HUES48 (cell line): ENCODE data around the gene PLA2G12B.

Experiments used
- H3K27ac ChIP-seq: one replicate; pipeline ENCODE4 v1.7.0; 2013; ENCODE audit warnings: low read depth, low read length, inconsistent platforms
- H3K27me3 ChIP-seq: 2 replicates; pipeline ENCODE4 v1.6.1; 2013; ENCODE audit warnings: mild to moderate bottlenecking, low read length; ENCODE audit not compliant: control insufficient read depth, insufficient read depth
- H3K36me3 ChIP-seq: 2 replicates; pipeline ENCODE4 v1.6.1; 2013; ENCODE audit warnings: low read length; ENCODE audit not compliant: control insufficient read depth, insufficient read depth
- H3K4me1 ChIP-seq: 2 replicates; pipeline ENCODE4 v1.6.1; 2013; ENCODE audit warnings: mild to moderate bottlenecking, low read length; ENCODE audit not compliant: control insufficient read depth, insufficient read depth
- H3K4me3 ChIP-seq: 2 replicates; pipeline ENCODE4 v1.5.1; 2013; ENCODE audit warnings: mild to moderate bottlenecking, low read depth, low read length
- H3K9ac ChIP-seq: 2 replicates; pipeline ENCODE4 v1.6.1; 2013; ENCODE audit warnings: mild to moderate bottlenecking, low read depth, low read length, moderate library complexity
- H3K9me3 ChIP-seq: 2 replicates; pipeline ENCODE4 v1.6.1; 2013; ENCODE audit warnings: low read length; ENCODE audit not compliant: control insufficient read depth, insufficient read depth

PLA2G12B gene

GRCh38 chr10:72979709-72980108, 25.1 kb upstream of the PLA2G12B start:
- Histone ChIP-seq H3K27ac (no peak overlapping the region), H3K4me1 (no peaks in the 10 kb centered on the region), H3K9ac (no peak overlapping the region), H3K36me3 (no peaks in the 10 kb centered on the region), H3K9me3 (peaks cover 15% of the 10 kb centered on the region), H3K4me3 (no peak overlapping the region), H3K27me3 (no peaks in the 10 kb centered on the region)

- Histone ChIP-seq H3K27me3 (no peaks in the 10 kb centered on the region), H3K9ac (no peak overlapping the region), H3K27ac (no peak overlapping the region), H3K9me3 (peaks cover 15% of the 10 kb centered on the region), H3K4me3 (no peak overlapping the region), H3K36me3 (no peaks in the 10 kb centered on the region), H3K4me1 (no peaks in the 10 kb centered on the region)
These were observed 22.3 kb upstream of the PLA2G12B start for GRCh38 chr10:72976886-72977285.

GRCh38 chr10:72956001-72956400, 1.4 kb upstream of the PLA2G12B start:
- H3K4me3 ChIP-seq: no peak overlapping the region
- H3K36me3 ChIP-seq: no peaks in the 10 kb centered on the region
- no peaks in the 10 kb centered on the region for H3K9me3 ChIP-seq
- H3K27ac ChIP-seq: no peak overlapping the region
- no peaks in the 10 kb centered on the region for H3K27me3 ChIP-seq
- peaks cover 27% of the 10 kb centered on the region for H3K4me1 ChIP-seq
- no peak overlapping the region for H3K9ac ChIP-seq

- Histone ChIP-seq H3K27ac (peak overlapping the region; percentile 56), H3K9me3 (no peaks in the 10 kb centered on the region), H3K9ac (no peak overlapping the region), H3K36me3 (no peaks in the 10 kb centered on the region), H3K4me3 (no peak overlapping the region), H3K27me3 (no peaks in the 10 kb centered on the region), H3K4me1 (peaks cover 27% of the 10 kb centered on the region)
These were observed 393 bp downstream of the PLA2G12B start for GRCh38 chr10:72954230-72954595.

GRCh38 chr10:72953687-72954086, 919 bp downstream of the PLA2G12B start:
- Histone ChIP-seq H3K4me3 (no peak overlapping the region), H3K27me3 (no peaks in the 10 kb centered on the region), H3K4me1 (peaks cover 32% of the 10 kb centered on the region), H3K9me3 (no peaks in the 10 kb centered on the region), H3K36me3 (no peaks in the 10 kb centered on the region), H3K27ac (peak overlapping the region; percentile 3), H3K9ac (no peak overlapping the region)

- no peaks in the 10 kb centered on the region for H3K27me3 ChIP-seq
- peak overlapping the region; percentile 70 for H3K27ac ChIP-seq
- peak overlapping the region; percentile 33; the same call in 1 of the 2 replicates for H3K9ac ChIP-seq
- H3K36me3 ChIP-seq: no peaks in the 10 kb centered on the region
- H3K4me3 ChIP-seq: no peak overlapping the region
- H3K4me1 ChIP-seq: peaks cover 32% of the 10 kb centered on the region
- H3K9me3 ChIP-seq: no peaks in the 10 kb centered on the region
These were observed 1.9 kb downstream of the PLA2G12B start for GRCh38 chr10:72952642-72953158.

- no peak overlapping the region for H3K4me3 ChIP-seq
- peak overlapping the region; percentile 70 for H3K27ac ChIP-seq
- peaks cover 32% of the 10 kb centered on the region for H3K4me1 ChIP-seq
- H3K9ac ChIP-seq: peak overlapping the region; percentile 33; the same call in 1 of the 2 replicates
- no peaks in the 10 kb centered on the region for H3K36me3 ChIP-seq
- H3K9me3 ChIP-seq: no peaks in the 10 kb centered on the region
- no peaks in the 10 kb centered on the region for H3K27me3 ChIP-seq
These were observed 2.4 kb downstream of the PLA2G12B start for GRCh38 chr10:72952189-72952588.

- H3K9ac ChIP-seq: no peak overlapping the region
- H3K4me1 ChIP-seq: peaks cover 32% of the 10 kb centered on the region
- H3K4me3 ChIP-seq: no peak overlapping the region
- no peaks in the 10 kb centered on the region for H3K36me3 ChIP-seq
- H3K27me3 ChIP-seq: no peaks in the 10 kb centered on the region
- no peaks in the 10 kb centered on the region for H3K9me3 ChIP-seq
- H3K27ac ChIP-seq: no peak overlapping the region
These were observed 2.8 kb downstream of the PLA2G12B start for GRCh38 chr10:72951760-72952159.

- Histone ChIP-seq H3K4me1 (peaks cover 20% of the 10 kb centered on the region), H3K4me3 (no peak overlapping the region), H3K9me3 (no peaks in the 10 kb centered on the region), H3K9ac (no peak overlapping the region), H3K27me3 (no peaks in the 10 kb centered on the region), H3K36me3 (no peaks in the 10 kb centered on the region), H3K27ac (no peak overlapping the region)
These were observed 5.8 kb downstream of the PLA2G12B start for GRCh38 chr10:72948762-72949161.

- H3K27me3 ChIP-seq: no peaks in the 10 kb centered on the region
- no peaks in the 10 kb centered on the region for H3K36me3 ChIP-seq
- no peaks in the 10 kb centered on the region for H3K9me3 ChIP-seq
- H3K9ac ChIP-seq: no peak overlapping the region
- H3K4me1 ChIP-seq: peaks cover 5% of the 10 kb centered on the region; the same call in 1 of the 2 replicates
- no peak overlapping the region for H3K4me3 ChIP-seq
- no peak overlapping the region for H3K27ac ChIP-seq
These were observed 7.6 kb downstream of the PLA2G12B start for GRCh38 chr10:72946963-72947362.

- no peaks in the 10 kb centered on the region for H3K27me3 ChIP-seq
- no peaks in the 10 kb centered on the region for H3K36me3 ChIP-seq
- no peaks in the 10 kb centered on the region for H3K4me1 ChIP-seq
- no peak overlapping the region for H3K9ac ChIP-seq
- no peak overlapping the region for H3K27ac ChIP-seq
- no peak overlapping the region for H3K4me3 ChIP-seq
- H3K9me3 ChIP-seq: no peaks in the 10 kb centered on the region
These were observed 10.9 kb downstream of the PLA2G12B start for GRCh38 chr10:72943498-72944234.
